HG03469 (cell line): ENCODE results near the gene SCARF1.

Experiments
- ATAC-seq: cut with Tn5 transposase; IDR thresholded peaks from one replicate; pipeline ENCODE4 v1.9.1; 2021; ENCODE audit warnings: mild to moderate bottlenecking, moderate library complexity, moderate number of reproducible peaks; ENCODE audit not compliant: unreplicated experiment

The SCARF1 gene

DNA sequence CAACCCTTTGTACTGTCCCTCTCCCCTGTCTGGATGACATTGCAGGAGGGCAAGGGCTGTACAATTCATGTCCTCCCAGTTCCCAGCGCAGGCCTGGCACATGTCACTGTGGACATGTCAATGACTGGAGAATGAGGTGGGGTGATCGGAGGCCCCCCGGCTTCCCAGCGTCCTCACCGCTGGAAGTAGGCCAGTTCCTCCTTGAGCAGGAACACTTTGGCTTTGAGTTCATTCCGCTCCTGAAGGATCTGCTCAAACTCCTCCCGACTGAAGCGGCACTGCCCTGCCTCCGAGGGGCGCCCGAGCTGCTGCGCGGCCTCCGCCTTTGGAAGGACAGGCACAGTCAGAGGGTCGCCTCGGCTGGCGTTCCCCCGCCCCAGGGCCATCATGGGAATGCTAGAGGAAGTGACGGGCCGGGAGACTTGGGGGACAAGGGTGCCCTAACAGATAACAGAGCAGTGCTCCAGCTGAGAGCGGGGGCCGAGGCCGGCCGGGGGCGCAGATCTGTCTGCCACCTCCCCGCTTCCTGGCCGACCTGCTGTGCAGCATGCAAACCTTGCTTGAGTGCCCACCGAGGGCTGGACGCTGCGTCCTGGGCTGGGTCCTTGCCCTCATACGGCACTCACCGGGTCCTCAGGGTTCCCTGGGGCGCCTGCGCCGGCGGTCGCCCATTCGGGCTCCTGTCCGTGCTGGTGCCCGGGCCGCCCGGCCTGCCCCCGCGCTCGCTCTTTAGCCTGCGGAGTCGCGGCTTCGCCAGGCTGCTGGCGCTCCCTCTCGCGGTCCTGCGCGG is 2.8 kb upstream of the SCARF1 start:
- no peak for ATAC-seq

- no peak for ATAC-seq
These were observed 2.3 kb upstream of the SCARF1 start for GRCh38 chr17:1647802-1648171.

- ATAC-seq = no peak
These were observed 805 bp upstream of the SCARF1 start for GRCh38 chr17:1646199-1646875.

DNA sequence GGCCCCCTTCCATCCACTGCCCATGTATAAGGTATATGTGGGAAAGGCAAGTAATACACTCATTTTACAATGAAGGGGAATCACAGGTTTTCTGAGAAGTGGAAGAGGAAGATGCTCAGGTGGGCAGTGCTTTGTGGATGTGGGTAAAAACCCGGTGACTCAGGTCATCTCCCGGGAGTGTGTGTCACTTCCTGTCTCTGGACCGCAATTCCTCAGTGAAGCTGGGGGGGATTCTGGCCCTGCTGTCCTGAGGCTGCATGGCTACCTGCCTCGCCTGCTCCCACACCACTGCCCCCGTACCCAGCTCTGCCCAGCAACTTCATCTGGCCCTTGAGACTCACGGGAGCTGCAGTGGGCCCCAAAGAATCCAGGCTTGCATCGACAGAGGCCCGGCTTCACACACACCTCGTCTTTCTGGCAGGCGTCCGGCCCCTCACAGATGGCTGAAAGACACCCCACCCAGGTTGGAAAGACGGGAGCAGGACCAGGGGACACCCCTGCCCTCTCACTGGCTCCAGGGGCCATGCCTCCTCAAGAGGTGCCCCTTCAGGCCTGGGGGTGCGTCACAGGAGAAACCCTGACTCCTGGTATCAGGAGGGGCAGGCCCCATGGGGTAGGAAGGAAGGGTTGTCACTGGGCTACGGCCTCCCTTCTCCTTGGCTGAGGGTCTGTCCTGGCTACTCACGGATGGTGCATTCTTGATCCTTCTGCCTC is 882 bp downstream of the SCARF1 start:
- ATAC-seq = no peak

- ATAC-seq = no peak
These were observed 1.5 kb downstream of the SCARF1 start for GRCh38 chr17:1643999-1644492.

- ATAC-seq = no peak
These were observed 2.1 kb downstream of the SCARF1 start for GRCh38 chr17:1643293-1643998.

- no peak for ATAC-seq
These were observed 4.5 kb downstream of the SCARF1 start for GRCh38 chr17:1641065-1641403.

- no peak for ATAC-seq
These were observed 5.0 kb downstream of the SCARF1 start for GRCh38 chr17:1640329-1641064.

DNA sequence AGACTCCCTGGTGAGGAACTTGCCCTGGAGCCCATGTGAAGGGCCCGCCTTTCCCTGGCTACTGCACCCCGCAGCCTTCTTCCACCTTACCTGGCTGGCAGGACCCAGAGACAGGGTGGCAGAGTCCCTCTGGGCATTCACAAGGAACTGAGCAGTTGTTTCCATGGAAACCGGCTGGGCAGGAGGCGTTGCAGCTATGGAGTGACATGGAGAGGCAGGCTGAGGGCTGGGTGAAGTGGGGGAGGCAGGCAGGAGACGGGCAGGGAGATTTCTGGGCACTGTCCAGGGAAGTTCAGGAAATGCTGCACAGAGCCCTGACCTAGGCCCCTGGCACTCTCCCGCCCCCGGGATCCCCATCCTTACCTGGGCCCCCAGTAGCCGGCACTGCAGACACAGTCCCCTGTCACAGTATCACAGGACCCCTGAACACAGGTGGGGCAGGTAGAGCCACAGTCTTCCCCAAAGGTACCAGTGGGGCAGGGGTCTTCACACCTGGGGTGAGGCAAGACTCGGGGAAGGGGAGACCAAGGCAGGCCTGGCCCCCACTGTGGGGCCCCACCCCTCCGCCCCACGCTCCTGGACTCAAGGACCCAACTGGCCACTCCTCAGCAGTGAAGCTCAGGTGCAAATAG is 5.9 kb downstream of the SCARF1 start:
- ATAC-seq = no peak

DNA sequence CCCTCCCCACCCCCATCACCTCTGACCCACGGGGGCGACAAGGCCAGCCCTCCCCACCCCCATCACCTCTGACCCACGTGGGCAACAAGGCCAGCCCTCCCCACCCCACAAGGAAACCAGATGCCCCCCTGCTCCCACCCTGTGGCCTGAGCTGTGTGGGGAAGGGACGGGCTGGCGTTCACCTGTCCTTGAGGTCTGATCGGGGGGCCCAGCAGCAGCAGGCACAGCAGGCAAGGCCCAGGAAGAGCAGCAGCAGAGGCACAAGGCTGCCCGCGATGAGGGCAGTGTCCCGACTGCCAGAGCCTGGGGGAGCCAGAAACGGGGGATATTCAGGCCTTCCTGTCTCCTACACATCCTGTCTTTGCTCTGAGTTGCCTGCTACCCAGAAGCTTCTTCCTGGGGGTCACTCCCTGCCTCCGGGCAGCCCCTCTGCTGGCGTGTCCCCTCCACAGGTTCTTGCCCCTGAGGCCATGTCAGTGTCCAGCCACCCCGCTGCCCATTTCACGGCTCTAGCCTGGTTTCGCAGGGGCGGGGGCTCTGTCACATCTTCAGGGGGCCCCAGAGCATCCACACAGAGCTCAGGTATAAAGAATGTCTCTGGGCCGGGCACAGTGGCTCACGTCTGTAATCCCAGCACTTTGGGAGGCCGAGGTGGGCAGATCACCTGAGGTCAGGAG is 6.8 kb downstream of the SCARF1 start:
- ATAC-seq = no peak

DNA sequence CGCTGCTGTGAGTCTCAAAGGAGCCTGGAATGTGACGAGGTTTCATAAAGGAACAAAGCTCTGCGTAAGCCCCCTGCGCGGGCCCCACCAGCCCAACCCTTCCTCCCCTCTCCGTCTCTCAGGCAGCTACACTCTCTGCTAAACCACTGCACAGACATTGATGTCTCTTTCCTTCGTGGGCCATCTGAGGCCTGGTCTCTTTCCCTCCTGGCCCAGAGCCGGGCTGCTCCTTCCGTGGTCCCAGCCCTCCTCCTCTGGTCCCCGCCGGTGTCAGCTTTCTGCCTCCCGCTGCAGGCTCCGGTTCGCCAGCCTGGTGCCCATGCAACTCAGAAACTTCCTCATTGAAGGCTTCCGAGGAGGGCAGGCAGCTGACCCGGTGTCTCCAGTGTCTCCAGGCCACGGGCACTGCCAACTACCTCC is 7.4 kb downstream of the SCARF1 start:
- ATAC-seq = no peak

DNA sequence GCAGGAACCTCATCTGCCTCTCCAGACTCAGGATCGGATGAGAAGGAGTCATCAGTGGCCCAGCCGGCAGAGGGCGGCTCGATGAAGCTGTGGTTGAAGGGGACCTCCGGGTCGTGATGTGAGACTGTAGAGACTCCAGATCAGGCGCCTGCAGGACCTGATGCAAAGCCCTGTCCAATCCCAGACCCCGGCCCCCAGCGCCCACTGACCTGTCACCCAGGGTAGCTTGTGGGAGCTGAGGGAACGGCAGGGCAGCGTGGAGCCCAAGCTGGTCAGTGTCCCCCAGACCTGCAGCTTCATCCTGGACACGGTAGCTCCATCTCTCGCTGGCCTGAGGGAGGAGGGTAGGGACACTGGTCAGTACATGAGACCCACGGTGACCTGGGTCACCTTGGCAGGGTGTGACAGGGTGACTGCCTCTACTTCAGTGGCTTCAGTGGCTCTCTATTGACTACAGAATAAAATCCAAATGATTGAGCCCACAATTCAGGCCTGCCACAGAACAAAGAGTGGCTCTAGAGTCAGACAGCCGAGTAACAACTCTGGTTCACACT is 8.7 kb downstream of the SCARF1 start:
- no peak for ATAC-seq

DNA sequence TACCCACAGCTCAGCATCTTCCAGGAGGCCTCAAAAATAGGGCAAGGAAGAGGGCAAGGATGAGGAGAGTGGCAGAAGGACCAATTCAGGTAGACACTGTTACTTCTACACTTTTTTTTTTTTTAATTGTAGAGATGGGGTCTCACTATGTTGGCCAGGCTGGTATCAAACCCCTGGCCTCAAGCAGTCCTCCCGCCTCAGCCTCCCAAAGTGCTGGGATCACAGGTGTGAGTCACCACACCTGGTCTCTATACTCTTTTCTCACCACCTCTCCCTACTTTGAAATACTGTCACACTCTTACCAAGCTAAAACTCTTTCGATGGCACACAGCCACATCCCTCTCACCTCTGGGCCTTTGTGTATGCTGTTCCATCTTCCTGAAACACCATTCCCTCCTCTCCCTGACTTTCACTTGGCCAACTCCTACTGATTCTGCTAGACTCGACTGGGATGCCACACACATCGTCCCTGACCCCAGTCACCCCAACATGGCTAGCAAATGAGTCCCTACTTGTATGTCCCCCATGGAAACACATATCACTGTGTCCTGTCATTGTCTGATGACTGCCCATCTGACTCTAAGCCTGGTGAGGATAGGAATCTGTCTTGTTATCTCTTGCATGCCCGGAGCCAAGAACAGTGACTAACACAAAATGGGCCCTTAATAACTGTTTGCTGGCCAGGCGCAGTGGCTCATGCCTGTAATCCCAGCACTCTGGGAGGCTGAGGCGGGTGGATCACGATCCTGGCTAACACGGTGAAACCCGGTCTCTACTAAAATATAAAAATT is 9.7 kb downstream of the SCARF1 start:
- no peak for ATAC-seq

- ATAC-seq = no peak
These were observed 10.5 kb downstream of the SCARF1 start for GRCh38 chr17:1634841-1635650.

DNA sequence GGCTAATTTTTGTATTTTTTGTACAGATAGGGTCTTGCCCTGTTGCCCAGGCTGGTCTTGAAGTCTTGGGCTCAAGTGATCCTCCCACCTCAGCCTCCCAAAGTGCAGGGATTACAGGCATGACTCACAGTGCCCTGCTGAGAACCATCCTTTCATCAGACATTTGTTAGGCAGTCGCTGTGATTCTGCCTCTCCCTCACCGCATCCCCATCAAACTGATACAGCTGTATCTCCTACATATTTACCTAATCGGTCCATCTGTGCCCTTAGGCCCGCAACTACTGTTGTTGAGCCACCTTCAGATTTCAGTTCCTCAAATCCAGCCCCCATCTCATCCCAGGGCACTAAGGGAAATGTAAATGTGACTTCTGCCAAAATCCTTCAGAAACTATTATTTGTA is 14.9 kb downstream of the SCARF1 start:
- ATAC-seq = no peak

DNA sequence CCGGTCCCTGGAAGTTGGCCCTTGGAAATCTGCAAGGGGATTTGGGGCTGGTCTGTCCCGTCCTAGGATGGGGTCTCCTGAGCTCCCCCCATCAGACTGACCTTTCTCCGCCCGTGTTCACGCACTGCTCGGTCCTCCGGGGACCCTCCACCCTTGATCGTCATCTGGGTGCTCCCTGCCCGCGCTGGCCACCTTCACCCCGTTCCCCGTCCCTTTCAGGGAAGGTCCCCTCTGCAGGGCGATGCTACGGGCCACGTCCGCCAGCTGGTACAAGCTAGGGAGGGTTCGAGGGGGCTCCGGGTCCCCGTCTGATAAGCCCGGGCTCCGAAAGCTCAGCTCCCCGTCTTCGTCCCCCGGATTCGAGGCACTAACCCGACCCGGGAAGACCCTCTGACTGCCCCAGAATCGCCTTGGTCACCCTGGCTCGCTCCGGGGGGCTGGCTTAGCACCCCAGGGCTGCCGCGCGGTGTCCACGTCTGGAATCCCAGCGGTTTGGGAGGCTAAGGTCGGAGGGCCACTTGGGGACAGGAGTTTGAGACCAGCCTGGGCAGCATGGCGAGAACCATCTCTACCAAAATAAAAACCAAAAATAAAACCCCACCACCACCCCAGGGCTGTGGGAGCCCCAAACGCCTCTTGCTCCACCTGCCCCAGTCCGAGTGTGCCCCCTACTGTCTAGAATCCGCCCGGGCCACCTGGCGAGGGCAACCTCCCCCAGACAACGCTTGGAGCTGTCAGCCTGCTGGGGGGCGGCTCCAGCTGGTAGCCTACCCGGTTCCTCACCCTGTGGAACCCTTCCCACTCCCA is 15.8 kb downstream of the SCARF1 start:
- no peak for ATAC-seq
